Measurements from ENCODE around the gene ABCG1.

Gene ABCG1

GRCh38 chr21:42311816-42312625 is 93.1 kb downstream of the ABCG1 start:
- peaks cover 50 to 69% of the 10 kb centered on the region in 2 donors for H3K4me1 ChIP-seq (ENCODE audit: control insufficient read depth in 2 of 2, insufficient read depth in 2 of 2, low read length in 2 of 2)
- H3K36me3 ChIP-seq (ENCODE audit: control insufficient read depth in 2 of 2, insufficient read depth in 2 of 2, low read length in 2 of 2), result peaks cover 0 to 2% of the 10 kb centered on the region in 2 donors
- H3K9ac ChIP-seq (ENCODE audit: low read depth in 1 of 2, low read length in 2 of 2), result peak overlapping the region in 1 of 2 donors; percentile 67
- H3K4me3 ChIP-seq (ENCODE audit: low read length in 2 of 2), result peak overlapping the region; percentile 42 to 62
- no peaks in the 10 kb centered on the region for H3K9me3 ChIP-seq (ENCODE audit: control insufficient read depth in 2 of 2, low read length in 2 of 2)
- H3K27ac ChIP-seq (ENCODE audit: low read depth in 2 of 2, low read length in 2 of 2), result peak overlapping the region; percentile 94
- H3K27me3 ChIP-seq (ENCODE audit: control insufficient read depth in 2 of 2, insufficient read depth in 2 of 2, low read length in 2 of 2), result no peaks in the 10 kb centered on the region

- peak overlapping the region; percentile 94 for H3K27ac ChIP-seq (ENCODE audit: low read depth in 2 of 2, low read length in 2 of 2)
- peak overlapping the region; percentile 62 to 72 for H3K4me3 ChIP-seq (ENCODE audit: low read length in 2 of 2)
These were observed 93.7 kb downstream of the ABCG1 start for GRCh38 chr21:42312626-42313104.

GRCh38 chr21:42313501-42313969 is 94.6 kb downstream of the ABCG1 start:
- peak overlapping the region; percentile 94 for H3K27ac ChIP-seq (ENCODE audit: low read depth in 2 of 2, low read length in 2 of 2)
- H3K4me3 ChIP-seq (ENCODE audit: low read length in 2 of 2), result peak overlapping the region; percentile 62 to 72
- H3K36me3 ChIP-seq (ENCODE audit: control insufficient read depth in 2 of 2, insufficient read depth in 2 of 2, low read length in 2 of 2), result peaks cover 0 to 2% of the 10 kb centered on the region in 2 donors
- peaks cover 57 to 79% of the 10 kb centered on the region in 2 donors for H3K4me1 ChIP-seq (ENCODE audit: control insufficient read depth in 2 of 2, insufficient read depth in 2 of 2, low read length in 2 of 2)
- peak overlapping the region; percentile 44 to 67 for H3K9ac ChIP-seq (ENCODE audit: low read depth in 1 of 2, low read length in 2 of 2)
- no peaks in the 10 kb centered on the region for H3K9me3 ChIP-seq (ENCODE audit: control insufficient read depth in 2 of 2, low read length in 2 of 2)
- no peaks in the 10 kb centered on the region for H3K27me3 ChIP-seq (ENCODE audit: control insufficient read depth in 2 of 2, insufficient read depth in 2 of 2, low read length in 2 of 2)

More at GRCh38 chr21:42312626-42313104, 93.7 kb downstream of the ABCG1 start:
- Histone ChIP-seq H3K36me3 (ENCODE audit: control insufficient read depth in 2 of 2, insufficient read depth in 2 of 2, low read length in 2 of 2) (peaks cover 0 to 2% of the 10 kb centered on the region in 2 donors), H3K9ac (ENCODE audit: low read depth in 1 of 2, low read length in 2 of 2) (peak overlapping the region in 1 of 2 donors; percentile 67), H3K27me3 (ENCODE audit: control insufficient read depth in 2 of 2, insufficient read depth in 2 of 2, low read length in 2 of 2) (no peaks in the 10 kb centered on the region), H3K4me1 (ENCODE audit: control insufficient read depth in 2 of 2, insufficient read depth in 2 of 2, low read length in 2 of 2) (peaks cover 53 to 75% of the 10 kb centered on the region in 2 donors), H3K9me3 (ENCODE audit: control insufficient read depth in 2 of 2, low read length in 2 of 2) (no peaks in the 10 kb centered on the region)

GRCh38 chr21:42314616-42315295 is 95.8 kb downstream of the ABCG1 start:
- Histone ChIP-seq H3K27me3 (ENCODE audit: control insufficient read depth in 2 of 2, insufficient read depth in 2 of 2, low read length in 2 of 2) (no peaks in the 10 kb centered on the region), H3K4me3 (ENCODE audit: low read length in 2 of 2) (peak overlapping the region; percentile 62 to 72), H3K9me3 (ENCODE audit: control insufficient read depth in 2 of 2, low read length in 2 of 2) (no peaks in the 10 kb centered on the region), H3K36me3 (ENCODE audit: control insufficient read depth in 2 of 2, insufficient read depth in 2 of 2, low read length in 2 of 2) (peaks cover 0 to 2% of the 10 kb centered on the region in 2 donors), H3K27ac (ENCODE audit: low read depth in 2 of 2, low read length in 2 of 2) (peak overlapping the region; percentile 94), H3K4me1 (ENCODE audit: control insufficient read depth in 2 of 2, insufficient read depth in 2 of 2, low read length in 2 of 2) (peaks cover 55 to 78% of the 10 kb centered on the region in 2 donors), H3K9ac (ENCODE audit: low read depth in 1 of 2, low read length in 2 of 2) (peak overlapping the region; percentile 43 to 67)

DNA sequence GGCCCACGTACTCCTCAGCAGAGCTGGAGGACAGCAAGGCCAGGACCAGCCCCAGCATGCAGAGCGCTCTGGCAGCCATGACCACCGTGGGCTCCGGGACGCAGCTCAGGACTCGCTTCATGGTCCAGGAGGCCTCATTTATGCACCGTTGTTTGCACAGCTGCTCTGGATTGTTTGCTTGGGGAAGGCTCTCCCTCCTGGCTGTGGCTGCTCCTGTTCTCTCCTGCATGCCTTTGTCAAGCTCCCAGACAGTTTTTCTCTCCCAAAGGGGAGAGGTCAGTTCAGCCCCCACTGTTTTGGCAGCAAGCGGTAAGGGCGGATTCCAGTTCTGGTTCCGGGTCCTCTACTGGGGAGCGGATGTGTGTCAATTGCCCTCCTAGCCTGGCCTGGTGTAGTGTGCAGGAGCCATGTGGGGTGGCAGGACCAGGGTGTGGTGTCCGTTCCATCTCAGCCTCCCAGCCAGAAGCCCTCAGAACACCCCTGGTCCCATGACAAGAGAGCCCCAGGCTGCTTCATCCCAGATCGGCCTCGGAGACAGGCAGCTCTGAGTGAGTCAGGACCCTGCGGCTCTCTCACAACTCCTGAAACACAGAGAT is 96.5 kb downstream of the ABCG1 start, which contains the start of gene TFF3:
Gene TFF3 (minus strand): TSS at position 114 of the 596 bp plus-strand sequence. CDS start 35 bp downstream, at position 79.
- Histone ChIP-seq H3K9me3 (ENCODE audit: control insufficient read depth in 2 of 2, low read length in 2 of 2) (no peaks in the 10 kb centered on the region), H3K36me3 (ENCODE audit: control insufficient read depth in 2 of 2, insufficient read depth in 2 of 2, low read length in 2 of 2) (peaks cover 0 to 2% of the 10 kb centered on the region in 2 donors), H3K9ac (ENCODE audit: low read depth in 1 of 2, low read length in 2 of 2) (peak within 1 kb of the TSS; percentile 43 to 67), H3K4me3 (ENCODE audit: low read length in 2 of 2) (peak within 1 kb of the TSS; percentile 62 to 72), H3K4me1 (ENCODE audit: control insufficient read depth in 2 of 2, insufficient read depth in 2 of 2, low read length in 2 of 2) (peaks cover 53 to 76% of the 10 kb centered on the region in 2 donors), H3K27ac (ENCODE audit: low read depth in 2 of 2, low read length in 2 of 2) (peak within 1 kb of the TSS; percentile 94), H3K27me3 (ENCODE audit: control insufficient read depth in 2 of 2, insufficient read depth in 2 of 2, low read length in 2 of 2) (no peaks in the 10 kb centered on the region)

DNA sequence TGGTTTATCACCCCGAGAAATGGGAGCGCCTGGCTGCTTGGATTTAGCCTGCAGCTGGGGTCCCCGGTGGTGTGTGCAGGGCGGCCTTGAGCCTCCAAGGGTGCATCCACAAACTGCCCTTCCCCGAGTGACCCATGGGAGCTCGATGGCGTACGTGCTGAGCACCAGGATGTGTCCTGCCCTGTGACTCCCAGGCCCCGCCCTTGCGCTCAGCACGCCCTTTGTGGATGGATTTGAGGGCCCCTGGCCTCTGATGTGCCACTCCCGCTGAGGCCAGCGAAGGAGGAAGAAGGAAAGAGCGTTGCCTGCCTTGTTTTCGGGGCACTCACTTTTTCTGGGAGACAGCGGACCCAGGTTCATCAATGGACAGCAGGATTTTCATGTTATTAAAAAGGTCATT is 98.0 kb downstream of the ABCG1 start:
- Histone ChIP-seq H3K9ac (ENCODE audit: low read depth in 1 of 2, low read length in 2 of 2) (peak overlapping the region; percentile 61 to 67), H3K4me3 (ENCODE audit: low read length in 2 of 2) (peak overlapping the region; percentile 36 to 48), H3K4me1 (ENCODE audit: control insufficient read depth in 2 of 2, insufficient read depth in 2 of 2, low read length in 2 of 2) (peaks cover 53 to 63% of the 10 kb centered on the region in 2 donors), H3K27ac (ENCODE audit: low read depth in 2 of 2, low read length in 2 of 2) (peak overlapping the region; percentile 94), H3K36me3 (ENCODE audit: control insufficient read depth in 2 of 2, insufficient read depth in 2 of 2, low read length in 2 of 2) (peaks cover 0 to 2% of the 10 kb centered on the region in 2 donors), H3K27me3 (ENCODE audit: control insufficient read depth in 2 of 2, insufficient read depth in 2 of 2, low read length in 2 of 2) (no peaks in the 10 kb centered on the region), H3K9me3 (ENCODE audit: control insufficient read depth in 2 of 2, low read length in 2 of 2) (no peaks in the 10 kb centered on the region)

GRCh38 chr21:42317341-42317741 is 98.4 kb downstream of the ABCG1 start:
- Histone ChIP-seq H3K27ac (ENCODE audit: low read depth in 2 of 2, low read length in 2 of 2) (peak overlapping the region; percentile 94), H3K9ac (ENCODE audit: low read depth in 1 of 2, low read length in 2 of 2) (peak overlapping the region; percentile 63 to 67), H3K4me3 (ENCODE audit: low read length in 2 of 2) (peak overlapping the region; percentile 36 to 48)

DNA sequence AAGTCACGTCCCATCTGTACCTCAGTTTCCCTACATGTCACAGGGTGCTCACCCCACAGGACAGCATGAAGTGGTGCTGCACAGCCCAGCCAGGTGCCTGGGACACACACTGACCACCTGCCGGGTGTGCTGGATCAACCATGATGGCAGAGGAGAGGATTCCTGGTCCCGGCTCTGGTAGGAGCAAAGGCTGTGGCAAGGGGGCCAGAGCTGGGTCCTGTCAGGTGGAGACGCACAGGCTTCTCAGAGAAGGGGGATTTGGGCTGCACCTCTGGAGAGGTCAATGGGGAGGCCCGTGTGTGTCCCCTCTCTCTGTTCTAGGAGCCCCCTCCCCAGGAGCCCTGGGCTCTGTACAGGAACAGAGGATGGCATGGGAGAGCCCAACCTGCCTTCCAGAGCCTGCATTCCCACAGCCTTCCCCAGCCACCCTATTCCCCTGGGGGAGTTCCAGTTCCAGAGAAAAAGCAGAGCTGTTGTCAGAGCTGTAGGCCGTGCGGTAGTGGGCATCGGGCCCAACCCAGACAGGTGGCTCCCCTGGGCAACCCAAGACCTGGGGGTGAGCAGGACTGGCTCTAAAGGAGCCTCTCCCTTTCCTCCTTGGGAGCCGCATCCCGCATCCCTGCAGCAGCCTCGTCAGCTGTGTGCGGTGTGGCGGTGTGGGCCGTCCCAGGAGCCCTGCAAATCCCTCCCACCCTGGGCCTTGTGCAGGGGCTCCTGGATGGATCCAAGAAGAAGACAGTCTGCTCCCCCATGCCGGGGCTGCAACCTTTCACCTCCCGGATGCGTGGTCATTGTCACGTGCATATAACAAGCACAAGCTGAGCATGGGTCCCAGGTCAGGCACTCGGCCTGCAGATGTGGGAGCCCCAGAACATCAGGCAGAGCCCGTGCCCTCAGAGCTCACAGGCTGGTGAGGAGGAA is 99.1 kb downstream of the ABCG1 start:
- H3K9me3 ChIP-seq (ENCODE audit: control insufficient read depth in 2 of 2, low read length in 2 of 2), result no peaks in the 10 kb centered on the region
- peak overlapping the region; percentile 15 to 22 for H3K4me3 ChIP-seq (ENCODE audit: low read length in 2 of 2)
- H3K36me3 ChIP-seq (ENCODE audit: control insufficient read depth in 2 of 2, insufficient read depth in 2 of 2, low read length in 2 of 2), result peaks cover 0 to 2% of the 10 kb centered on the region in 2 donors
- H3K4me1 ChIP-seq (ENCODE audit: control insufficient read depth in 2 of 2, insufficient read depth in 2 of 2, low read length in 2 of 2), result peaks cover 48 to 51% of the 10 kb centered on the region in 2 donors
- H3K27ac ChIP-seq (ENCODE audit: low read depth in 2 of 2, low read length in 2 of 2), result peak overlapping the region; percentile 94
- peak overlapping the region; percentile 63 to 67 for H3K9ac ChIP-seq (ENCODE audit: low read depth in 1 of 2, low read length in 2 of 2)
- H3K27me3 ChIP-seq (ENCODE audit: control insufficient read depth in 2 of 2, insufficient read depth in 2 of 2, low read length in 2 of 2), result peaks cover 0 to 2% of the 10 kb centered on the region in 2 donors

More at GRCh38 chr21:42317341-42317741, 98.4 kb downstream of the ABCG1 start:
- Histone ChIP-seq H3K9me3 (ENCODE audit: control insufficient read depth in 2 of 2, low read length in 2 of 2) (no peaks in the 10 kb centered on the region), H3K36me3 (ENCODE audit: control insufficient read depth in 2 of 2, insufficient read depth in 2 of 2, low read length in 2 of 2) (peaks cover 0 to 2% of the 10 kb centered on the region in 2 donors), H3K4me1 (ENCODE audit: control insufficient read depth in 2 of 2, insufficient read depth in 2 of 2, low read length in 2 of 2) (peaks cover 53 to 59% of the 10 kb centered on the region in 2 donors), H3K27me3 (ENCODE audit: control insufficient read depth in 2 of 2, insufficient read depth in 2 of 2, low read length in 2 of 2) (no peaks in the 10 kb centered on the region)

- Histone ChIP-seq H3K9ac (ENCODE audit: low read depth in 1 of 2, low read length in 2 of 2) (peak overlapping the region in 1 of 2 donors; percentile 3), H3K27ac (ENCODE audit: low read depth in 2 of 2, low read length in 2 of 2) (peak overlapping the region; percentile 64 to 70), H3K27me3 (ENCODE audit: control insufficient read depth in 2 of 2, insufficient read depth in 2 of 2, low read length in 2 of 2) (peaks cover 0 to 4% of the 10 kb centered on the region in 2 donors), H3K9me3 (ENCODE audit: control insufficient read depth in 2 of 2, low read length in 2 of 2) (no peaks in the 10 kb centered on the region), H3K36me3 (ENCODE audit: control insufficient read depth in 2 of 2, insufficient read depth in 2 of 2, low read length in 2 of 2) (no peaks in the 10 kb centered on the region), H3K4me3 (ENCODE audit: low read length in 2 of 2) (peak overlapping the region in 1 of 2 donors; percentile 3), H3K4me1 (ENCODE audit: control insufficient read depth in 2 of 2, insufficient read depth in 2 of 2, low read length in 2 of 2) (peaks cover 37 to 41% of the 10 kb centered on the region in 2 donors)
These were observed 100.4 kb downstream of the ABCG1 start for GRCh38 chr21:42319376-42319775.
